HG03469 (cell line): ENCODE results near the gene RAP1GAP.

ENCODE experiments used
- ATAC-seq: cut with Tn5 transposase; IDR thresholded peaks from one replicate; pipeline ENCODE4 v1.9.1; 2021; ENCODE audit warnings: mild to moderate bottlenecking, moderate library complexity, moderate number of reproducible peaks; ENCODE audit not compliant: unreplicated experiment

RAP1GAP gene

GRCh38 chr1:21663248-21663950 lies 5.8 kb downstream of the RAP1GAP start:
- no peak for ATAC-seq

GRCh38 chr1:21662426-21663247 lies 6.5 kb downstream of the RAP1GAP start:
- ATAC-seq = no peak

GRCh38 chr1:21661886-21662285 lies 7.3 kb downstream of the RAP1GAP start:
- ATAC-seq = no peak

GRCh38 chr1:21659924-21660326 lies 9.2 kb downstream of the RAP1GAP start:
- ATAC-seq = no peak

- no peak for ATAC-seq
Measured at GRCh38 chr1:21659099-21659923, 9.8 kb downstream of the RAP1GAP start.

GRCh38 chr1:21657456-21658190 lies 11.5 kb downstream of the RAP1GAP start:
- no peak for ATAC-seq

GRCh38 chr1:21655748-21656147 lies 13.4 kb downstream of the RAP1GAP start:
- no peak for ATAC-seq

- no peak for ATAC-seq
Measured at GRCh38 chr1:21655259-21655658, 13.9 kb downstream of the RAP1GAP start.

- ATAC-seq = no peak
Measured at GRCh38 chr1:21654209-21654608, 14.9 kb downstream of the RAP1GAP start.

- no peak for ATAC-seq
Measured at GRCh38 chr1:21653744-21654100, 15.4 kb downstream of the RAP1GAP start.

- no peak for ATAC-seq
Measured at GRCh38 chr1:21652937-21653743, 16.0 kb downstream of the RAP1GAP start.

- ATAC-seq = no peak
Measured at GRCh38 chr1:21652101-21652936, 16.8 kb downstream of the RAP1GAP start.

- no peak for ATAC-seq
Measured at GRCh38 chr1:21651214-21652042, 17.7 kb downstream of the RAP1GAP start.

GRCh38 chr1:21650400-21650799 lies 18.8 kb downstream of the RAP1GAP start:
- no peak for ATAC-seq

- no peak for ATAC-seq
Measured at GRCh38 chr1:21649315-21649714, 19.8 kb downstream of the RAP1GAP start.

GRCh38 chr1:21648791-21649190 lies 20.4 kb downstream of the RAP1GAP start:
- ATAC-seq = no peak

GRCh38 chr1:21648352-21648730 lies 20.8 kb downstream of the RAP1GAP start:
- ATAC-seq = no peak
